HG03342 (cell line): ENCODE measurements around the gene MSANTD1.

Source experiments
- ATAC-seq: cut with Tn5 transposase; IDR thresholded peaks from one replicate; pipeline ENCODE4 v1.9.1; 2021; ENCODE audit warnings: mild to moderate bottlenecking, moderate library complexity; ENCODE audit not compliant: unreplicated experiment

Gene MSANTD1

GRCh38 chr4:3261411-3262207 lies 12.7 kb downstream of the MSANTD1 start:
- no peak for ATAC-seq

GRCh38 chr4:3262208-3263052 lies 13.5 kb downstream of the MSANTD1 start:
- no peak for ATAC-seq

GRCh38 chr4:3263053-3263875 lies 14.3 kb downstream of the MSANTD1 start:
- no peak for ATAC-seq

- no peak for ATAC-seq
Observed at GRCh38 chr4:3263876-3264193, 14.9 kb downstream of the MSANTD1 start.

GRCh38 chr4:3266076-3266475 lies 17.1 kb downstream of the MSANTD1 start:
- ATAC-seq, result no peak

GRCh38 chr4:3267576-3268394 lies 18.8 kb downstream of the MSANTD1 start:
- ATAC-seq, result no peak

GRCh38 chr4:3268395-3269104 lies 19.6 kb downstream of the MSANTD1 start:
- no peak for ATAC-seq

- ATAC-seq, result no peak
Observed at GRCh38 chr4:3269105-3269927, 20.4 kb downstream of the MSANTD1 start.

GRCh38 chr4:3269991-3270611 lies 21.1 kb downstream of the MSANTD1 start:
- no peak for ATAC-seq

GRCh38 chr4:3271131-3271530 lies 22.2 kb downstream of the MSANTD1 start:
- no peak for ATAC-seq

GRCh38 chr4:3276986-3277385 lies 28.0 kb downstream of the MSANTD1 start:
- ATAC-seq, result no peak

GRCh38 chr4:3280466-3280865 lies 31.5 kb downstream of the MSANTD1 start:
- no peak for ATAC-seq

- ATAC-seq, result no peak
Observed at GRCh38 chr4:3283483-3283882, 34.5 kb downstream of the MSANTD1 start.

- no peak for ATAC-seq
Observed at GRCh38 chr4:3283916-3284315, 35.0 kb downstream of the MSANTD1 start.

- ATAC-seq, result no peak
Observed at GRCh38 chr4:3284734-3285557, 36.0 kb downstream of the MSANTD1 start.

- ATAC-seq, result peak; percentile 81
Observed at GRCh38 chr4:3285558-3286334, 36.8 kb downstream of the MSANTD1 start.
